Fibroblast of lung (primary cell): ENCODE data around the gene PSMB5.

ENCODE experiments used
- EZH2 ChIP-seq: IDR thresholded peaks from 2 replicates; pipeline ENCODE4 v1.5.1; 2012; ENCODE audit warnings: low read length, control low read depth, mild to moderate bottlenecking; ENCODE audit errors: missing control alignments
- TF ChIP-seq, protein P1 (sequence below), 2 donors: IDR thresholded peaks in 1 of 2; conservative IDR thresholded peaks in 1 of 2; 1 replicate in 1 of 2; 2 replicates in 1 of 2; pipeline ENCODE4 v1.5.1; 2011 to 2012; ENCODE audit warnings: low read length in 2 of 2, control low read depth in 1 of 2, inconsistent platforms in 1 of 2, low read depth in 1 of 2, mild to moderate bottlenecking in 1 of 2

DNA sequence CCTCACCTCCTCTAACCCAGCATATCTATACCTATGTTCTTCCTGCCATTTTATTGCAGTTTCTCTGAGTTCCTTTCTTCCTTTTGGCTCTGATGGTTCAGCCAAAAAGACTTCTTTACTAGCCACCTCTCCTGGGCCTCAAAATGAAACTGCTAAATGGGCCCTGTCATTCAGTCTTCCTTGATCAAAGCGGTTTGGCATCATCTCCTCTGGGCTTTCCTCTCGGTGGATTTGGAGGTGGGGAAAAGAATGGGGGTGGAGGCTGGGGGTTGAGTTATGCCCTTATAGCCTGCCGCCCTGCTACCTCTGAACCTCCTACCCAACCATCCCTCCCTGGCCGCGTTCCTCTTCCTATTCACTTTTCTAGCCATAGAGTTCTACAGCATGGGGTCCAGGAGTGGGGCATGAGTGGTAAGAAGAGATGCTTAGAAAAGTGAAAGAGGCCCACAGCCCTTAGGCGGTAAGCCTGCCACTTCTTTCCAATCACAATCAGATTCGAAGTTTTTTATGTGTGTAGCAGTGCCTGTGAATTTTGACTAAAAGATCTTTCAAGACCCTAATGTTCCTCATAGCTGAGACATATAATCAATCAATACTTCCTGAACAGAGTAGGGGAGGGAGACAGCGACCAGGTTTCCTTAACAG, 54.8 kb downstream of the PSMB5 start:
- TF ChIP-seq, protein P1, sequence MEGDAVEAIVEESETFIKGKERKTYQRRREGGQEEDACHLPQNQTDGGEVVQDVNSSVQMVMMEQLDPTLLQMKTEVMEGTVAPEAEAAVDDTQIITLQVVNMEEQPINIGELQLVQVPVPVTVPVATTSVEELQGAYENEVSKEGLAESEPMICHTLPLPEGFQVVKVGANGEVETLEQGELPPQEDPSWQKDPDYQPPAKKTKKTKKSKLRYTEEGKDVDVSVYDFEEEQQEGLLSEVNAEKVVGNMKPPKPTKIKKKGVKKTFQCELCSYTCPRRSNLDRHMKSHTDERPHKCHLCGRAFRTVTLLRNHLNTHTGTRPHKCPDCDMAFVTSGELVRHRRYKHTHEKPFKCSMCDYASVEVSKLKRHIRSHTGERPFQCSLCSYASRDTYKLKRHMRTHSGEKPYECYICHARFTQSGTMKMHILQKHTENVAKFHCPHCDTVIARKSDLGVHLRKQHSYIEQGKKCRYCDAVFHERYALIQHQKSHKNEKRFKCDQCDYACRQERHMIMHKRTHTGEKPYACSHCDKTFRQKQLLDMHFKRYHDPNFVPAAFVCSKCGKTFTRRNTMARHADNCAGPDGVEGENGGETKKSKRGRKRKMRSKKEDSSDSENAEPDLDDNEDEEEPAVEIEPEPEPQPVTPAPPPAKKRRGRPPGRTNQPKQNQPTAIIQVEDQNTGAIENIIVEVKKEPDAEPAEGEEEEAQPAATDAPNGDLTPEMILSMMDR (conservative IDR thresholded peaks at IDR 0.05 in 1 of 2, IDR thresholded peaks at IDR 0.05 in 1 of 2; ENCODE audit: low read depth in 1 of 2, low read length in 2 of 2), result no peak
- TF ChIP-seq EZH2, result no peak
